Endothelial cell (in vitro differentiated cells): ENCODE results near the gene RMDN3. TPM values are rescaled to one million over a fixed set of nuclear protein-coding genes. Genes with fewer than 3 reads are reported as not detected.
A peak's percentile ranks its signal among the peaks of the same experiment; 100 is the strongest.

Source experiments
- DNase-seq: peaks from one replicate; pipeline ENCODE4 v3.0.0; 2021; ENCODE audit warnings: low spot score
- H3K27ac Mint-ChIP-seq: one replicate; pipeline ENCODE4 v1.8.0; 2021; ENCODE audit warnings: mixed read lengths, inconsistent platforms; ENCODE audit not compliant: unreplicated experiment
- H3K27me3 Mint-ChIP-seq: one replicate; pipeline ENCODE4 v1.8.0; 2021; ENCODE audit warnings: mild to moderate bottlenecking, moderate library complexity, mixed read lengths, inconsistent platforms; ENCODE audit not compliant: unreplicated experiment
- H3K36me3 Mint-ChIP-seq: one replicate; pipeline ENCODE4 v1.8.0; 2021; ENCODE audit warnings: mild to moderate bottlenecking, low read depth, mixed read lengths, inconsistent platforms; ENCODE audit not compliant: unreplicated experiment
- H3K4me1 Mint-ChIP-seq: one replicate; pipeline ENCODE4 v1.8.0; 2021; ENCODE audit warnings: mild to moderate bottlenecking, mixed read lengths, inconsistent platforms; ENCODE audit not compliant: unreplicated experiment
- H3K4me3 Mint-ChIP-seq: one replicate; pipeline ENCODE4 v1.8.0; 2021; ENCODE audit warnings: mild to moderate bottlenecking, mixed read lengths, inconsistent platforms; ENCODE audit not compliant: unreplicated experiment
- H3K9me3 Mint-ChIP-seq: one replicate; pipeline ENCODE4 v1.8.0; 2021; ENCODE audit warnings: mixed read lengths, inconsistent platforms; ENCODE audit not compliant: unreplicated experiment
- CTCF ChIP-seq: fragments of 200-600 bp; sonication (generic); IDR thresholded peaks from one replicate; pipeline ENCODE4 v1.5.0; 2021; ENCODE audit warnings: antibody characterized with exemption; ENCODE audit not compliant: unreplicated experiment
- total RNA-seq: library from RNA; stranded (reverse); fragmentation: NEBNext Ultra II Directional; extraction: Animal tissue kit (Norgen Biotek cat#: 25700); gene quantifications from one replicate; pipeline ENCODE4 v1.2.1, GENCODE V29; 2021; ENCODE audit not compliant: unreplicated experiment

The RMDN3 gene
- total RNA-seq, 1 donor from 2014 or later = 34.4 TPM

- Mint-ChIP-seq H3K4me1 (peaks cover 20% of the 10 kb centered on the region), H3K36me3 (peaks cover 19% of the 10 kb centered on the region), H3K9me3 (no peaks in the 10 kb centered on the region), H3K27me3 (peaks cover 2% of the 10 kb centered on the region), H3K4me3 (peak overlapping the region; percentile 11), H3K27ac (peak overlapping the region; percentile 96)
- no peak for TF ChIP-seq CTCF
- no peak for DNase-seq
Measured at GRCh38 chr15:40796041-40796440, 41.0 kb upstream of the RMDN3 start.

GRCh38 chr15:40793216-40793989 lies 38.3 kb upstream of the RMDN3 start:
- Mint-ChIP-seq H3K9me3 (no peaks in the 10 kb centered on the region), H3K36me3 (peaks cover 15% of the 10 kb centered on the region), H3K4me1 (peaks cover 20% of the 10 kb centered on the region), H3K4me3 (no peak overlapping the region), H3K27me3 (peaks cover 3% of the 10 kb centered on the region), H3K27ac (no peak overlapping the region)
- TF ChIP-seq CTCF = no peak
- DNase-seq = no peak

GRCh38 chr15:40792394-40792793 lies 37.3 kb upstream of the RMDN3 start:
- Mint-ChIP-seq H3K4me3 (no peak overlapping the region), H3K36me3 (peaks cover 10% of the 10 kb centered on the region), H3K4me1 (peaks cover 18% of the 10 kb centered on the region), H3K9me3 (no peaks in the 10 kb centered on the region), H3K27ac (no peak overlapping the region), H3K27me3 (peaks cover 3% of the 10 kb centered on the region)
- no peak for DNase-seq
- no peak for TF ChIP-seq CTCF

- Mint-ChIP-seq H3K36me3 (peaks cover 10% of the 10 kb centered on the region), H3K4me3 (no peak overlapping the region), H3K9me3 (no peaks in the 10 kb centered on the region), H3K27ac (no peak overlapping the region), H3K4me1 (peaks cover 15% of the 10 kb centered on the region), H3K27me3 (peaks cover 1% of the 10 kb centered on the region)
- DNase-seq = no peak
- TF ChIP-seq CTCF = no peak
Measured at GRCh38 chr15:40790718-40791117, 35.7 kb upstream of the RMDN3 start.

- H3K27ac Mint-ChIP-seq = no peak overlapping the region
- H3K27me3 Mint-ChIP-seq = peaks cover 1% of the 10 kb centered on the region
Measured at GRCh38 chr15:40789999-40790398, 34.9 kb upstream of the RMDN3 start.

More at GRCh38 chr15:40789999-40790398, 34.9 kb upstream of the RMDN3 start:
- DNase-seq = no peak
- TF ChIP-seq CTCF = no peak
- H3K4me3 Mint-ChIP-seq = no peak overlapping the region
- H3K4me1 Mint-ChIP-seq = peaks cover 10% of the 10 kb centered on the region
- peaks cover 10% of the 10 kb centered on the region for H3K36me3 Mint-ChIP-seq
- H3K9me3 Mint-ChIP-seq = no peaks in the 10 kb centered on the region
